ENCODE measurements around the gene PFKFB4.

- TF ChIP-seq POLR2A (IDR thresholded peaks at IDR 0.05; ENCODE audit: low read depth, low read length): no peak
- no peak for TF ChIP-seq SMC3 (IDR thresholded peaks at IDR 0.05; ENCODE audit: low read depth, low read length)
- no peak for TF ChIP-seq CTCF (conservative IDR thresholded peaks at IDR 0.05; ENCODE audit: low read depth, low read length)
- TF ChIP-seq RAD21 (IDR thresholded peaks at IDR 0.05; ENCODE audit: low read length): no peak
- TF ChIP-seq NFE2L2 (IDR thresholded peaks at IDR 0.05; ENCODE audit: low read depth, low read length): no peak
- TF ChIP-seq, protein P1, sequence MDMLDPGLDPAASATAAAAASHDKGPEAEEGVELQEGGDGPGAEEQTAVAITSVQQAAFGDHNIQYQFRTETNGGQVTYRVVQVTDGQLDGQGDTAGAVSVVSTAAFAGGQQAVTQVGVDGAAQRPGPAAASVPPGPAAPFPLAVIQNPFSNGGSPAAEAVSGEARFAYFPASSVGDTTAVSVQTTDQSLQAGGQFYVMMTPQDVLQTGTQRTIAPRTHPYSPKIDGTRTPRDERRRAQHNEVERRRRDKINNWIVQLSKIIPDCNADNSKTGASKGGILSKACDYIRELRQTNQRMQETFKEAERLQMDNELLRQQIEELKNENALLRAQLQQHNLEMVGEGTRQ (IDR thresholded peaks at IDR 0.05; ENCODE audit: low read depth, low read length): no peak
- TF ChIP-seq RCOR1 (IDR thresholded peaks at IDR 0.05; ENCODE audit: insufficient replicate concordance, low read length): no peak
- no peak for TF ChIP-seq MAFK (IDR thresholded peaks at IDR 0.05; ENCODE audit: low read depth, low read length)
- TF ChIP-seq MAZ (IDR thresholded peaks at IDR 0.05; ENCODE audit: borderline replicate concordance, low read depth, low read length): no peak
- TF ChIP-seq CEBPB (IDR thresholded peaks at IDR 0.05; ENCODE audit: low read depth, low read length): no peak
- no peak for TF ChIP-seq CHD1 (IDR thresholded peaks at IDR 0.05; ENCODE audit: low read depth, low read length)
- TF ChIP-seq RFX5 (IDR thresholded peaks at IDR 0.05; ENCODE audit: low read depth, low read length): no peak
Observed at GRCh38 chr3:48587686-48588085, 31.1 kb upstream of the PFKFB4 start.
